Measurements from ENCODE around the gene NUP43. TPM values are rescaled to one million over a fixed set of nuclear protein-coding genes. Genes with fewer than 3 reads are reported as not detected.

NUP43 gene
- total RNA-seq, 1 donor from 2014 or later, result 38.8 TPM

DNA sequence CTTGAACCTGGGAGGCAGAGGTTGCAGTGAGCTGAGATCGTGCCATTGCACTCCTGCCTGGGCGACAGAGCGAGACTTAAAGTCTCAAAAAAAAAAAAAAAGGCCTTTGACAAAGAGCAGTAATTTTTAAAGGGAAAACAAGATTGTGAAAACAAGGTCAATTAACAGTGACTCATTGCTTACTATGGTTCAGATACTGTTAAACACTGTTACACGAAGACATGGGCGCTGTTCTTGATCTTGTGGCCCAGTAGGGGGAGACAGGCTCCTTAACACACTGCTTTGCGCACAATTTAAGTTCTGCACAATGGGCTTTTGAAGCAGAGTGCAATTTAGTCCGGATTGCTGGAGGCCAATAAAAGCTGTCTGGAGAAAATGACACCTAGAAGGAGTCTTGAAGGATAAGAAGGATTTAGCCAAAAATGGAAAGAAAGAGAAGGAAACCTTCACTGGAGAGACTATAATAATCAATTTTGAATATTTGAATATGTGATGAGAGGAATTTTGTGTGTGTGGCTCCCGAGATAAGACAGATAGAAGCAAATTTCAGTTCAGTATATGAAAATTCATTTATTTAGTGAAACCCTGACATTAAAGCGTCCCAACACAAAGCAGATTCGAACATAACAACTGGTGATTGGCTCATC is 22.4 kb downstream of the NUP43 start:
- Mint-ChIP-seq H3K4me1 (no peaks in the 10 kb centered on the region), H3K27me3 (ENCODE audit: low read depth) (no peaks in the 10 kb centered on the region), H3K4me3 (no peak overlapping the region), H3K9me3 (no peaks in the 10 kb centered on the region), H3K27ac (no peak overlapping the region), H3K36me3 (peaks cover 10% of the 10 kb centered on the region)
- DNase-seq (ENCODE audit: low spot score in 2 of 2, unreplicated experiment in 2 of 2), result no peak
- TF ChIP-seq, protein P1, sequence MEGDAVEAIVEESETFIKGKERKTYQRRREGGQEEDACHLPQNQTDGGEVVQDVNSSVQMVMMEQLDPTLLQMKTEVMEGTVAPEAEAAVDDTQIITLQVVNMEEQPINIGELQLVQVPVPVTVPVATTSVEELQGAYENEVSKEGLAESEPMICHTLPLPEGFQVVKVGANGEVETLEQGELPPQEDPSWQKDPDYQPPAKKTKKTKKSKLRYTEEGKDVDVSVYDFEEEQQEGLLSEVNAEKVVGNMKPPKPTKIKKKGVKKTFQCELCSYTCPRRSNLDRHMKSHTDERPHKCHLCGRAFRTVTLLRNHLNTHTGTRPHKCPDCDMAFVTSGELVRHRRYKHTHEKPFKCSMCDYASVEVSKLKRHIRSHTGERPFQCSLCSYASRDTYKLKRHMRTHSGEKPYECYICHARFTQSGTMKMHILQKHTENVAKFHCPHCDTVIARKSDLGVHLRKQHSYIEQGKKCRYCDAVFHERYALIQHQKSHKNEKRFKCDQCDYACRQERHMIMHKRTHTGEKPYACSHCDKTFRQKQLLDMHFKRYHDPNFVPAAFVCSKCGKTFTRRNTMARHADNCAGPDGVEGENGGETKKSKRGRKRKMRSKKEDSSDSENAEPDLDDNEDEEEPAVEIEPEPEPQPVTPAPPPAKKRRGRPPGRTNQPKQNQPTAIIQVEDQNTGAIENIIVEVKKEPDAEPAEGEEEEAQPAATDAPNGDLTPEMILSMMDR (IDR thresholded peaks at IDR 0.05; ENCODE audit: unreplicated experiment), result no peak

DNA sequence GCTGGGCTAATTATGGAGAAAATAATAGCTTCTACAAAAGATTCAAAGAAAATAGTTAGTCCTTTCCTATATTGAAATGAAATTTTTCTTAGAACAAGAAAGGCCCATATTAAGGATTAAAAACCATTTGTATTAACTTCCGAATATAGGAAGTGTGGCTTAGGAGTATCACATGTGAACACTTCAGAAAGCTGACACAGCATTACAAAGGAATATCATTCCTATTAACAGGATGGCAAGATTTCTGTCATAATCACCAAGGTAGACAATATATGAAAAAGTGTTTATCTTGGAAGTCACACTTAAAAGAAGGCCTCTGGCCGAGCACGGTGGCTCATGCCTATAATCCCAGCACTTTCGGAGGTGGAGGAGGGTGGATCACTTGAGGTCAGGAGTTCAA is 23.1 kb downstream of the NUP43 start:
- Mint-ChIP-seq H3K9me3 (no peaks in the 10 kb centered on the region), H3K4me3 (no peak overlapping the region), H3K4me1 (peaks cover 3% of the 10 kb centered on the region), H3K27ac (no peak overlapping the region), H3K36me3 (peaks cover 10% of the 10 kb centered on the region), H3K27me3 (ENCODE audit: low read depth) (no peaks in the 10 kb centered on the region)
- DNase-seq (ENCODE audit: low spot score in 2 of 2, unreplicated experiment in 2 of 2), result no peak
- TF ChIP-seq, protein P1 (IDR thresholded peaks at IDR 0.05; ENCODE audit: unreplicated experiment), result no peak

DNA sequence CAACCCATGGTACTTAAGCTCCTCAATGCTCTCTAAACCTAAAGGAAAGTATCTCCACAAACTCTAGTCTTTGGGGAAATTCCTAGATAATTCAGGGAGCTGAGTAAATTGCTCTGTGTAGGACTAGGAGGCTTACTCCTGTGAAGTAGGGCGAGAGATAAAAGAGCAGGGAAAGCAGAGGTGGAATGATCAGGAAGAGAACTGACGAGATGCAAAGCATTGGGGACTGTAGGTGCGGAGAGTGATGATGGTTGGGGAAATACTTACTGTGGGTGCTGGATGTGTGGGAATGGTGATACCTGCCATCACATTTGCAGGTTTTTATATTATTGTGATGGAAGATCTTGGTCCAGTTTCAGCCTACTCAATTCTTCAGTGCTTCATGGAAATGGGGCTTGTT is 26.8 kb downstream of the NUP43 start:
- TF ChIP-seq, protein P1 (IDR thresholded peaks at IDR 0.05; ENCODE audit: unreplicated experiment), result no peak
- no peak for DNase-seq (ENCODE audit: low spot score in 2 of 2, unreplicated experiment in 2 of 2)
- Mint-ChIP-seq H3K9me3 (no peaks in the 10 kb centered on the region), H3K4me3 (peak overlapping the region; percentile 24), H3K36me3 (peaks cover 3% of the 10 kb centered on the region), H3K4me1 (peaks cover 20% of the 10 kb centered on the region), H3K27me3 (ENCODE audit: low read depth) (no peaks in the 10 kb centered on the region), H3K27ac (peak overlapping the region; percentile 7)

DNA sequence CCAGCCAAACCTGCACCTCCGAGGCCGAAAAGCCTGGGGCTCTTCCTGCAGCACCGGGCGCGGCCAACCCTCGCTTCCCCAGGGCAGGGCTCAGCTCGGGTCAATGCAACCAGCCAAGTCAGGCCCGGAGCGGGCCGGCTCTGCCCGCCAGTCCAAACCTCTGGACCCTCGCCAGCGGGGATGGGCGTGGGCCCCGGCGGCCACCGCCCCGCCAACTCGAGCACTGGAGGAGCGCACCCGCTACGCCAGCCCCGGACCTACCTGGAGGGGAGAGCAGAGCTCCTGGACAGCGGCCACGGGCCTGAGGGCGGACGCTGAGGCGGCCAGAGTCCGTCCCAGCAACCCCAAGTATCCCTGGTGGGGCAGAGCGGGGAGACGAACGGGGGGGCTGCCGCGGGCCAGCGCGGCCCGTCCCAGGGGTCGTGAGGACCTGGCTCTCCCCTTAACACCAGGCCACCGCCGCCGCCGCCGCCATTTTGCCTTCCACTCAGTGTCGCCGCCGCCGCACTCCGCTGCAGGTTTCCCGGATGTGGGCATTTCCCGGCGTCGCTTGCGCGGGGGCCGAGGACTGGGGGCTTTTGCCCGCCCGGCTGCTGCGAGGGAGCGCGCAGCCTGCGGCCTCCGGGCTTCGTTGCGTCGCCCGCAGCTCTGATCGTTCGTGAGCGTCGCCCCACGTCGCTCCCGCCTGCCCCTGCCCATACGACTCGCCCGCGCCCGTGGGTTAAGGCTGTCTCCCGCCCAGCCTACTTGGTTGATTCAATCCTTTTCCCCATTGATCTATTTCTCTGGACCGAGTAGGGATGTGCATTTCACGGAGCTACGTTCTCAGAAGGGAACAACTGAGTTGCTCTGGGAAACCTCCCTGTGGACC is 28.5 kb downstream of the NUP43 start, which contains the start of gene LATS1:
Gene LATS1, minus strand, starts transcription at position 514 of the 871 bp plus-strand sequence. CDS start 15,975 bp downstream, outside the sequence.
- Mint-ChIP-seq H3K4me1 (peaks cover 20% of the 10 kb centered on the region), H3K27ac (peak within 1 kb of the TSS; percentile 97), H3K9me3 (no peaks in the 10 kb centered on the region), H3K36me3 (peaks cover 2% of the 10 kb centered on the region), H3K27me3 (ENCODE audit: low read depth) (no peaks in the 10 kb centered on the region), H3K4me3 (peak within 1 kb of the TSS; percentile 88)
- TF ChIP-seq, protein P1 (IDR thresholded peaks at IDR 0.05; ENCODE audit: unreplicated experiment), result no peak
- DNase-seq (ENCODE audit: low spot score in 2 of 2, unreplicated experiment in 2 of 2), result peak; percentile 72 to 87

DNA sequence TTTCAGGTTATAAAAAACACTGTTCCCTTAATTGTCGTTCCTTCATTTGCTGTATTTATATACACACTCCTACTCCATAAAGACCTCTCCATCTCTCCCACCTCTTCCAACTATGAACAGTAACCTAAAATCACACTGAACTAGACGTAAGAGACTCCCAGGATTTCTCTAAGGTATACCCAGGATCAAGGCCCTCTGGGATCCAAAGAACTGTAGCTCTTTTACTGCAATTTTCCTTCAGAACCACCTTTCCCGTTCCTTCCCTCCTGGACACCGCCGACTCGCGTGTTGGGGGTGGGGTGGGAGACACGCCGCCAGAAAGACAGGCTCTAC is 29.1 kb downstream of the NUP43 start:
- no peak for DNase-seq (ENCODE audit: low spot score in 2 of 2, unreplicated experiment in 2 of 2)
- H3K4me1 Mint-ChIP-seq, result peaks cover 20% of the 10 kb centered on the region
- peaks cover 2% of the 10 kb centered on the region for H3K36me3 Mint-ChIP-seq
- TF ChIP-seq, protein P1 (IDR thresholded peaks at IDR 0.05; ENCODE audit: unreplicated experiment), result no peak
- H3K9me3 Mint-ChIP-seq, result no peaks in the 10 kb centered on the region
- H3K27me3 Mint-ChIP-seq (ENCODE audit: low read depth), result no peaks in the 10 kb centered on the region
- H3K4me3 Mint-ChIP-seq, result peak overlapping the region; percentile 88
- H3K27ac Mint-ChIP-seq, result peak overlapping the region; percentile 97

All from mesothelial cell of epicardium (in vitro differentiated cells).